ENCODE results near the gene ITSN2.

- TF ChIP-seq CTCF (IDR thresholded peaks at IDR 0.05) (no peak), POLR2A (IDR thresholded peaks at IDR 0.05) (no peak)
These were observed 113.2 kb downstream of the ITSN2 start for GRCh38 chr2:24247164-24247563.

All from body of pancreas (tissue), 4 donors.